Smooth muscle cell (in vitro differentiated cells): ENCODE results near the gene PIAS1. TPM values are rescaled to one million over a fixed set of nuclear protein-coding genes. Genes with fewer than 3 reads are reported as not detected.

Experiments used
- DNase-seq: peaks from one replicate; lab custom pipeline; 2025; ENCODE audit not compliant: unreplicated experiment; lab: John Stamatoyannopoulos, UW
- H2AFZ ChIP-seq: fragments of 200-600 bp; sonication (generic); 2 replicates; pipeline ENCODE4 v1.6.0; 2016; ENCODE audit warnings: antibody characterized with exemption, low read depth, mild to moderate bottlenecking
- H3F3A ChIP-seq: fragments of 200-600 bp; sonication (generic); 2 replicates; pipeline ENCODE4 v1.6.0; 2017; ENCODE audit warnings: antibody characterized with exemption, low read depth
- H3K27ac ChIP-seq: fragments of 200-600 bp; sonication (generic); 2 replicates; pipeline ENCODE4 v1.5.1; 2016; ENCODE audit warnings: low read depth, mild to moderate bottlenecking
- H3K27me3 ChIP-seq: fragments of 200-600 bp; sonication (generic); 2 replicates; pipeline ENCODE4 v1.6.1; 2016; ENCODE audit warnings: low read depth, mild to moderate bottlenecking
- H3K36me3 ChIP-seq: fragments of 200-600 bp; sonication (generic); 2 replicates; pipeline ENCODE4 v1.5.1; 2016; ENCODE audit warnings: low read depth
- H3K4me1 ChIP-seq: fragments of 200-600 bp; sonication (generic); 2 replicates; pipeline ENCODE4 v1.5.1; 2016; ENCODE audit warnings: low read depth
- H3K4me2 ChIP-seq: fragments of 200-600 bp; sonication (generic); 2 replicates; pipeline ENCODE4 v1.6.0; 2016; ENCODE audit warnings: mild to moderate bottlenecking
- H3K4me3 ChIP-seq: fragments of 200-600 bp; sonication (generic); 2 replicates; pipeline ENCODE4 v1.5.1; 2016; ENCODE audit warnings: mild to moderate bottlenecking
- H3K79me2 ChIP-seq: fragments of 200-600 bp; sonication (generic); 2 replicates; pipeline ENCODE4 v1.6.0; 2016; ENCODE audit warnings: low read depth, mild to moderate bottlenecking
- H3K9ac ChIP-seq: fragments of 200-600 bp; sonication (generic); 2 replicates; pipeline ENCODE4 v1.6.0; 2016; ENCODE audit warnings: low read depth
- H3K9me3 ChIP-seq: fragments of 200-600 bp; sonication (generic); replicated peaks from 2 replicates; pipeline ENCODE4 v1.5.1; 2016; ENCODE audit warnings: low read depth
- H4K20me1 ChIP-seq: fragments of 200-600 bp; sonication (generic); 2 replicates; pipeline ENCODE4 v1.6.0; 2016; ENCODE audit warnings: low read depth
- CTCF ChIP-seq: fragments of 200-600 bp; sonication (generic); IDR thresholded peaks from 2 replicates; pipeline ENCODE4 v1.5.1; 2017; ENCODE audit warnings: borderline replicate concordance, mild to moderate bottlenecking, antibody characterized with exemption; ENCODE audit not compliant: insufficient read depth, poor library complexity, severe bottlenecking
- WGBS: methylation state at CpG from one replicate; pipeline ENCODE4 v1.1.7; 2016; ENCODE audit warnings: low lambda C conversion rate; 5-methylcytosine and 5-hydroxymethylcytosine counted together
- polyA plus RNA-seq: library from polyadenylated mRNA; unstranded; fragments of >200 nt; fragmentation: Nextera tagmentation; extraction: Ambion mirVana; gene quantifications from 2 replicates; pipeline ENCODE4 v1.2.1, GENCODE V29; 2016
- total RNA-seq: library from RNA; depleted of rRNA; stranded (reverse); fragments of >200 nt; gene quantifications from 2 replicates; pipeline ENCODE4 v1.2.3, GENCODE V29; 2014

Gene PIAS1
- total and polyA plus RNA-seq, 2 experiments from 2014 or later, result 46.4 to 56.1 TPM

- H3K4me3 ChIP-seq, result no peak overlapping the region
- peaks cover 100% of the 10 kb centered on the region for H4K20me1 ChIP-seq
- H3K9me3 ChIP-seq, result no peaks in the 10 kb centered on the region
- H3K79me2 ChIP-seq, result peaks cover 100% of the 10 kb centered on the region
- no peaks in the 10 kb centered on the region for H3K36me3 ChIP-seq
- peaks cover 46% of the 10 kb centered on the region for H3K4me1 ChIP-seq
- H3K9ac ChIP-seq, result no peak overlapping the region
- H3K4me2 ChIP-seq, result no peak overlapping the region
- H3F3A ChIP-seq, result no peaks in the 10 kb centered on the region
- 100% methylated on average over 6 of the region's 6 CpGs for WGBS
- TF ChIP-seq CTCF, result no peak
- no peak overlapping the region for H2AFZ ChIP-seq
- H3K27ac ChIP-seq, result no peak overlapping the region
- DNase-seq, result no peak
- H3K27me3 ChIP-seq, result no peaks in the 10 kb centered on the region
Observed at GRCh38 chr15:68059630-68060029, 5.5 kb downstream of the PIAS1 start.

GRCh38 chr15:68061171-68061570, 7.1 kb downstream of the PIAS1 start:
- Histone ChIP-seq H2AFZ (no peak overlapping the region), H3K27ac (no peak overlapping the region), H3K4me3 (no peak overlapping the region), H3K79me2 (peaks cover 100% of the 10 kb centered on the region), H3K9me3 (no peaks in the 10 kb centered on the region), H3K4me1 (peaks cover 40% of the 10 kb centered on the region), H4K20me1 (peaks cover 100% of the 10 kb centered on the region), H3K9ac (no peak overlapping the region), H3F3A (no peaks in the 10 kb centered on the region), H3K27me3 (no peaks in the 10 kb centered on the region), H3K4me2 (no peak overlapping the region), H3K36me3 (no peaks in the 10 kb centered on the region)
- WGBS, result 93% methylated on average over 2 of the region's 2 CpGs
- TF ChIP-seq CTCF, result no peak
- DNase-seq, result no peak

GRCh38 chr15:68061602-68062001, 7.5 kb downstream of the PIAS1 start:
- H3K9ac ChIP-seq, result no peak overlapping the region
- TF ChIP-seq CTCF, result no peak
- no peaks in the 10 kb centered on the region for H3K36me3 ChIP-seq
- H4K20me1 ChIP-seq, result peaks cover 100% of the 10 kb centered on the region
- H3K27me3 ChIP-seq, result no peaks in the 10 kb centered on the region
- H3K27ac ChIP-seq, result no peak overlapping the region
- H2AFZ ChIP-seq, result no peak overlapping the region
- H3K4me3 ChIP-seq, result no peak overlapping the region
- H3K9me3 ChIP-seq, result no peaks in the 10 kb centered on the region
- no peak overlapping the region for H3K4me2 ChIP-seq
- peaks cover 100% of the 10 kb centered on the region for H3K79me2 ChIP-seq
- H3K4me1 ChIP-seq, result peaks cover 36% of the 10 kb centered on the region
- no peak for DNase-seq
- WGBS, result 92% methylated on average over 5 of the region's 5 CpGs
- no peaks in the 10 kb centered on the region for H3F3A ChIP-seq

- Histone ChIP-seq H3K27ac (no peak overlapping the region), H3F3A (no peaks in the 10 kb centered on the region), H4K20me1 (peaks cover 100% of the 10 kb centered on the region), H3K4me1 (peaks cover 30% of the 10 kb centered on the region), H3K36me3 (no peaks in the 10 kb centered on the region), H2AFZ (no peak overlapping the region), H3K9me3 (no peaks in the 10 kb centered on the region), H3K27me3 (no peaks in the 10 kb centered on the region), H3K4me3 (no peak overlapping the region), H3K4me2 (no peak overlapping the region), H3K9ac (no peak overlapping the region), H3K79me2 (peaks cover 100% of the 10 kb centered on the region)
- 93% methylated on average over 3 of the region's 3 CpGs for WGBS
- no peak for DNase-seq
- TF ChIP-seq CTCF, result no peak
Observed at GRCh38 chr15:68062214-68062613, 8.1 kb downstream of the PIAS1 start.
